ENCODE data around the gene LCLAT1.

- TF ChIP-seq CTCF (conservative IDR thresholded peaks at IDR 0.05 in 1 of 2, IDR thresholded peaks at IDR 0.05 in 1 of 2; ENCODE audit: extremely low read depth in 1 of 2, insufficient read depth in 1 of 2, low read depth in 1 of 2, low read length in 2 of 2): no peak
- TF ChIP-seq EZH2 (IDR thresholded peaks at IDR 0.05; ENCODE audit: borderline replicate concordance, low read length): no peak
These were observed 181.3 kb downstream of the LCLAT1 start for GRCh38 chr2:30628341-30628740.

All from mammary epithelial cell (primary cell).